ENCODE data around the gene TEX264. TPM values are rescaled to one million over a fixed set of nuclear protein-coding genes. Genes with fewer than 3 reads are reported as not detected.

The TEX264 gene
- total and polyA plus RNA-seq, 10 donors, result 29.8 to 73.1 (median 53.9) TPM

DNA sequence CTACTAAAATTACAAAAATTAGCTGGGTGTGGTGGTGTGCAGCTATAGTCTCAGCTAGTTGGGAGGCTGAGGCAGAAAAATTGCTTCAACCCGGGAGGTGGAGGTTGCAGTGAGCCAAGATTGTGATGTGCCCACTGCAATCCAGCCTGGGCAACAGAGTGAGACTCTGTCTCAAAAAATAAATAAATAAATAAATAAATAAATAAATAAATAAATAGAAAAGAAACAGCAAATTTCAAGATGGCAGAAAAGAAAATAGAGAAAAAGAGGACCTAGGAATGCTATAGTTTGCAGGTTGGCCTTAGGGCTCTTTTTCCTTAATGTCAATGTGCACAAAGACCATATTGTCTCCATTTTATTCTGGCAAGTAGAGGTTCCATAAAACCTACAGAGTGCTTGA is 79.8 kb downstream of the TEX264 start:
- Histone ChIP-seq H3K9me3 (peaks cover 0 to 13% (median 4%) of the 10 kb centered on the region in 8 donors), H3K27me3 (replicated peaks in 1 of 7) (no peaks in the 10 kb centered on the region), H3K4me1 (no peaks in the 10 kb centered on the region), H3K4me3 (no peak overlapping the region), H3K36me3 (no peaks in the 10 kb centered on the region), H3K27ac (no peak overlapping the region)
- WGBS, 5 donors, result 93 to 100% (median 97%) methylated on average over 1 of the region's 1 CpG
- no peak for DNase-seq
- intact Hi-C loops (cut with DNase I; ENCODE audit: low total_unique reads), result no loop called here
- TF ChIP-seq, protein P1, sequence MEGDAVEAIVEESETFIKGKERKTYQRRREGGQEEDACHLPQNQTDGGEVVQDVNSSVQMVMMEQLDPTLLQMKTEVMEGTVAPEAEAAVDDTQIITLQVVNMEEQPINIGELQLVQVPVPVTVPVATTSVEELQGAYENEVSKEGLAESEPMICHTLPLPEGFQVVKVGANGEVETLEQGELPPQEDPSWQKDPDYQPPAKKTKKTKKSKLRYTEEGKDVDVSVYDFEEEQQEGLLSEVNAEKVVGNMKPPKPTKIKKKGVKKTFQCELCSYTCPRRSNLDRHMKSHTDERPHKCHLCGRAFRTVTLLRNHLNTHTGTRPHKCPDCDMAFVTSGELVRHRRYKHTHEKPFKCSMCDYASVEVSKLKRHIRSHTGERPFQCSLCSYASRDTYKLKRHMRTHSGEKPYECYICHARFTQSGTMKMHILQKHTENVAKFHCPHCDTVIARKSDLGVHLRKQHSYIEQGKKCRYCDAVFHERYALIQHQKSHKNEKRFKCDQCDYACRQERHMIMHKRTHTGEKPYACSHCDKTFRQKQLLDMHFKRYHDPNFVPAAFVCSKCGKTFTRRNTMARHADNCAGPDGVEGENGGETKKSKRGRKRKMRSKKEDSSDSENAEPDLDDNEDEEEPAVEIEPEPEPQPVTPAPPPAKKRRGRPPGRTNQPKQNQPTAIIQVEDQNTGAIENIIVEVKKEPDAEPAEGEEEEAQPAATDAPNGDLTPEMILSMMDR (IDR thresholded peaks at IDR 0.05 in 8 of 11, conservative IDR thresholded peaks at IDR 0.05 in 3 of 11), result no peak
- TF ChIP-seq POLR2AphosphoS5 (IDR thresholded peaks at IDR 0.05) (no peak), POLR2A (IDR thresholded peaks at IDR 0.05) (no peak)

DNA sequence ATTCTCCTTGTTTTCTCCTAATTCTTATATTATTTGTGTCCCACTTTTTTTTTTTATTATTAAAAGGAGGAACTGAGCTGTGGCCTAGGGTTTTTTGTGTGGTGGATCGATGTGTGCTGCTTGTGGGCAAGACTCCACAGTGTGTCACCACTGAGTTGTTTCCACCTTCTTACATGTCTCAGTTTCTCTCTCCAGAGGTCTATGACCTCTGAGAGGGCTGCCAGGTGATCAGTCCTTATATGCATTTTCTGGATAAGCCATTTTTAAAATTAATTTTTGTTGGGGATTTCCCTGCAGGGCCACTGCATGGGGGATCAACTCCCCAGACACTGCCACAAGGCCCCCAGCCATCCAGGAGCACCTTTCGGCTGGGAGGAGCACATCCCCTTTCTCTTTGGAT is 80.2 kb downstream of the TEX264 start:
- DNase-seq, result no peak
- intact Hi-C loops (cut with DNase I; ENCODE audit: low total_unique reads), result no loop called here
- H3K27ac ChIP-seq, result no peak overlapping the region
- no peaks in the 10 kb centered on the region for H3K36me3 ChIP-seq
- H3K4me3 ChIP-seq, result no peak overlapping the region
- TF ChIP-seq POLR2A (IDR thresholded peaks at IDR 0.05) (no peak), POLR2AphosphoS5 (IDR thresholded peaks at IDR 0.05) (no peak)
- TF ChIP-seq, protein P1 (IDR thresholded peaks at IDR 0.05 in 8 of 11, conservative IDR thresholded peaks at IDR 0.05 in 3 of 11), result no peak
- H3K4me1 ChIP-seq, result no peaks in the 10 kb centered on the region
- H3K9me3 ChIP-seq, result peaks cover 0 to 17% (median 6%) of the 10 kb centered on the region in 8 donors
- no peaks in the 10 kb centered on the region for H3K27me3 ChIP-seq (replicated peaks in 1 of 7)
- 85 to 94% (median 87%) methylated on average over 2 of the region's 2 CpGs for WGBS, 5 donors

Small RNA genes lying within 50 kb of the gene (small RNA-seq; reads per million reads assigned to genes)
- gene RNA5SP132, result 8,171 to 18,648 (median 12,211) reads per million in 4 donors

Other genes with a start within 250 kb of the TEX264 start
- 10 to 100 TPM; 22.2 to 27.4 (median 24.1) TPM for gene DCAF1, start 171.2 kb upstream of the TEX264 start, total RNA-seq
- gene DCAF1, start 171.2 kb upstream of the TEX264 start, polyA plus RNA-seq, result 1 to 10 TPM; 7.0 to 9.0 (median 7.2) TPM
- gene RAD54L2, start 132.5 kb upstream of the TEX264 start, total RNA-seq, result 10 to 100 TPM; 22.8 to 36.7 (median 32.4) TPM
- 1 to 10 TPM; 1.4 to 4.3 (median 2.2) TPM for gene RAD54L2, start 132.5 kb upstream of the TEX264 start, polyA plus RNA-seq
- gene GRM2, start 35.8 kb downstream of the TEX264 start, total RNA-seq, result 1 to 10 TPM; 1.1 to 2.7 (median 1.8) TPM
- gene GRM2, start 35.8 kb downstream of the TEX264 start, polyA plus RNA-seq, result 1 to 10 TPM in 1 of 3 donors, under 1 TPM in 2; 0.17 to 1.1 (median 0.61) TPM
- not detected for gene IQCF6, start 108.0 kb downstream of the TEX264 start, total RNA-seq
- not detected for gene IQCF6, start 108.0 kb downstream of the TEX264 start, polyA plus RNA-seq
- not detected for gene IQCF2, start 190.4 kb downstream of the TEX264 start, total RNA-seq
- not detected for gene IQCF2, start 190.4 kb downstream of the TEX264 start, polyA plus RNA-seq
- not detected for gene IQCF5, start 204.3 kb downstream of the TEX264 start, total RNA-seq
- not detected for gene IQCF5, start 204.3 kb downstream of the TEX264 start, polyA plus RNA-seq
- gene IQCF1, start 232.1 kb downstream of the TEX264 start, total RNA-seq, result not detected
- not detected for gene IQCF1, start 232.1 kb downstream of the TEX264 start, polyA plus RNA-seq